ENCODE data around the gene PCBP1. TPM values are rescaled to one million over a fixed set of nuclear protein-coding genes. Genes with fewer than 3 reads are reported as not detected.

PCBP1 gene
- total and polyA plus RNA-seq, 8 donors = 9.3 to 296 (median 152) TPM

- Histone ChIP-seq H3K36me3 (peaks cover 0 to 11% (median 0%) of the 10 kb centered on the region in 4 donors), H3K27me3 (no peaks in the 10 kb centered on the region), H3K4me1 (peaks cover 19 to 53% (median 39%) of the 10 kb centered on the region in 4 donors), H3K9me3 (no peaks in the 10 kb centered on the region), H3K4me3 (no peak overlapping the region), H3K27ac (peak overlapping the region; percentile 77 to 96 (median 88))
- intact Hi-C loops (cut with DNase I; ENCODE audit: low total_unique reads) = loop anchor here (5.0 kb wide), 1 partner anchor 38 kb away; no protein-coding TSS in a partner anchor
- DNase-seq = peak in 1 of 2 donors; percentile 34
- TF ChIP-seq POLR2AphosphoS5 (IDR thresholded peaks at IDR 0.05) (no peak), CTCF (IDR thresholded peaks at IDR 0.05) (no peak), POLR2A (IDR thresholded peaks at IDR 0.05) (no peak), EP300 (IDR thresholded peaks at IDR 0.05) (no peak)
- WGBS, 5 donors = 83 to 89% (median 86%) methylated on average over 5 of the region's 5 CpGs
Observed at GRCh38 chr2:70094171-70094977, 7.1 kb downstream of the PCBP1 start.

- Histone ChIP-seq H3K9me3 (no peaks in the 10 kb centered on the region), H3K4me1 (peaks cover 12 to 45% (median 31%) of the 10 kb centered on the region in 4 donors), H3K27ac (peak overlapping the region; percentile 77 to 96 (median 88)), H3K4me3 (no peak overlapping the region), H3K36me3 (peaks cover 0 to 5% (median 0%) of the 10 kb centered on the region in 4 donors), H3K27me3 (no peaks in the 10 kb centered on the region)
- WGBS, 5 donors = 5 to 15% (median 12%) methylated on average over 5 of the region's 5 CpGs
- intact Hi-C loops (cut with DNase I; ENCODE audit: low total_unique reads) = loop anchor here (5.0 kb wide), 1 partner anchor 37 kb away; no protein-coding TSS in a partner anchor
- TF ChIP-seq POLR2AphosphoS5 (IDR thresholded peaks at IDR 0.05) (peak; percentile 56 to 89 (median 70)), EP300 (IDR thresholded peaks at IDR 0.05) (no peak)
- peak; percentile 81 to 91 for DNase-seq
Observed at GRCh38 chr2:70094978-70095719, 7.9 kb downstream of the PCBP1 start.

- Histone ChIP-seq H3K4me3 (no peak overlapping the region), H3K4me1 (peaks cover 12 to 36% (median 25%) of the 10 kb centered on the region in 4 donors), H3K36me3 (no peaks in the 10 kb centered on the region), H3K27ac (peak overlapping the region; percentile 77 to 96 (median 88)), H3K27me3 (no peaks in the 10 kb centered on the region), H3K9me3 (no peaks in the 10 kb centered on the region)
- DNase-seq = no peak
- TF ChIP-seq POLR2AphosphoS5 (IDR thresholded peaks at IDR 0.05) (no peak), POLR2A (IDR thresholded peaks at IDR 0.05) (no peak), CTCF (IDR thresholded peaks at IDR 0.05) (no peak), EP300 (IDR thresholded peaks at IDR 0.05) (no peak)
- intact Hi-C loops (cut with DNase I; ENCODE audit: low total_unique reads) = no loop called here
- WGBS, 5 donors = 90 to 93% (median 91%) methylated on average over 16 of the region's 16 CpGs
Observed at GRCh38 chr2:70095720-70096670, 8.7 kb downstream of the PCBP1 start.

- H3K36me3 ChIP-seq = no peaks in the 10 kb centered on the region
- DNase-seq = no peak
- intact Hi-C loops (cut with DNase I; ENCODE audit: low total_unique reads) = no loop called here
- peaks cover 12 to 26% (median 21%) of the 10 kb centered on the region in 4 donors for H3K4me1 ChIP-seq
- TF ChIP-seq CTCF (IDR thresholded peaks at IDR 0.05) (no peak), POLR2AphosphoS5 (IDR thresholded peaks at IDR 0.05) (no peak), POLR2A (IDR thresholded peaks at IDR 0.05) (no peak), EP300 (IDR thresholded peaks at IDR 0.05) (no peak)
- H3K27ac ChIP-seq = no peak overlapping the region
- H3K4me3 ChIP-seq = no peak overlapping the region
- H3K9me3 ChIP-seq = no peaks in the 10 kb centered on the region
- no peaks in the 10 kb centered on the region for H3K27me3 ChIP-seq
- WGBS, 5 donors = 75 to 88% (median 78%) methylated on average over 4 of the region's 4 CpGs
Observed at GRCh38 chr2:70098032-70098431, 10.8 kb downstream of the PCBP1 start.
